Activated T-helper 1 cell treated with anti-CD3 and anti-CD28 coated beads, Interleukin-12 subunit alpha, Interleukin-12 subunit beta, Interleukin-2, Interleukin-4 antibody, amounts not matched to agents 30 ng/mL and 10 ng/mL and 1 ng/mL, durations not matched to agents 14 hours and 24 hours and 36 hours (primary cell): ENCODE data around the gene SLC26A2. TPM values are rescaled to one million over a fixed set of nuclear protein-coding genes. Genes with fewer than 3 reads are reported as not detected.
A peak's percentile ranks its signal among the peaks of the same experiment; 100 is the strongest.

Experiments used
- DNase-seq: peaks from one replicate; pipeline ENCODE4 v3.0.0; 2021; ENCODE audit warnings: low spot score
- H3K27ac Mint-ChIP-seq: one replicate; pipeline ENCODE4 v1.8.0; 2021; ENCODE audit warnings: mild to moderate bottlenecking, mixed read lengths
- H3K27me3 Mint-ChIP-seq: one replicate; pipeline ENCODE4 v1.8.0; 2022; ENCODE audit warnings: mild to moderate bottlenecking, moderate library complexity, mixed read lengths; ENCODE audit not compliant: insufficient read depth
- H3K36me3 Mint-ChIP-seq: one replicate; pipeline ENCODE4 v1.8.0; 2021; ENCODE audit warnings: low read depth, mixed read lengths
- H3K4me1 Mint-ChIP-seq: one replicate; pipeline ENCODE4 v1.8.0; 2021; ENCODE audit warnings: low read depth, mixed read lengths
- H3K4me3 Mint-ChIP-seq: one replicate; pipeline ENCODE4 v1.8.0; 2021; ENCODE audit warnings: mild to moderate bottlenecking, moderate library complexity, mixed read lengths
- H3K9me3 Mint-ChIP-seq: one replicate; pipeline ENCODE4 v1.8.0; 2021; ENCODE audit warnings: mixed read lengths
- intact Hi-C: fragments of 100-400 bp; cut with micrococcal nuclease; formaldehyde crosslinking; loops from one replicate; pipeline ENCODE4 v1.15.1; 2024
- total RNA-seq: library from RNA; stranded (reverse); gene quantifications from 2 replicates; pipeline ENCODE4 v1.2.3, GENCODE V29; 2022

The SLC26A2 gene
- total RNA-seq, 1 donor from 2014 or later: 9.3 TPM

DNA sequence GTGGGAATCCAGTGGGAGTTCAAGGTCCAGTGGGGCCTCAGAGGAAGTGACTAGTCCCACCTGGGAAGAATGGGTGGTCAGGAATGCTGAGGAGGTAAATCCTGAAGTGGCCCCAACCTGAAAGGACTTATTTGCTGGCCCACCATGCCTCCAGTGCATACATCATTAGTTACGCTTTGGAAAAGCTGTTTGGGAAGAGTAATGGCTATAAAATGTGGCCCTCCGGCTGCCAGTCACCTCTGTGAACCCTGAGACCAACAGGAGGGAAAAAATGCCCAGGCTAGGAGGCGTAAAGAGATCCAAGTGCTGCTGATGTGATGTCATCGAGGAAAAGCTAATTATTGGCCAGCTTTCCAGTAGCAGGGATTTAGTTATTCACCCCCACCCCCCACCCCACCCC is 2.7 kb upstream of the SLC26A2 start:
- peaks cover 11% of the 10 kb centered on the region for H3K36me3 Mint-ChIP-seq
- H3K4me3 Mint-ChIP-seq: no peak overlapping the region
- no peak for DNase-seq
- peaks cover 37% of the 10 kb centered on the region for H3K4me1 Mint-ChIP-seq
- no peaks in the 10 kb centered on the region for H3K9me3 Mint-ChIP-seq
- H3K27me3 Mint-ChIP-seq: no peaks in the 10 kb centered on the region
- no peak overlapping the region for H3K27ac Mint-ChIP-seq
- intact Hi-C loops: loop anchor here (10.0 kb wide), 1 partner anchor 613 kb away; the partner anchor contains the start of gene GRPEL2

DNA sequence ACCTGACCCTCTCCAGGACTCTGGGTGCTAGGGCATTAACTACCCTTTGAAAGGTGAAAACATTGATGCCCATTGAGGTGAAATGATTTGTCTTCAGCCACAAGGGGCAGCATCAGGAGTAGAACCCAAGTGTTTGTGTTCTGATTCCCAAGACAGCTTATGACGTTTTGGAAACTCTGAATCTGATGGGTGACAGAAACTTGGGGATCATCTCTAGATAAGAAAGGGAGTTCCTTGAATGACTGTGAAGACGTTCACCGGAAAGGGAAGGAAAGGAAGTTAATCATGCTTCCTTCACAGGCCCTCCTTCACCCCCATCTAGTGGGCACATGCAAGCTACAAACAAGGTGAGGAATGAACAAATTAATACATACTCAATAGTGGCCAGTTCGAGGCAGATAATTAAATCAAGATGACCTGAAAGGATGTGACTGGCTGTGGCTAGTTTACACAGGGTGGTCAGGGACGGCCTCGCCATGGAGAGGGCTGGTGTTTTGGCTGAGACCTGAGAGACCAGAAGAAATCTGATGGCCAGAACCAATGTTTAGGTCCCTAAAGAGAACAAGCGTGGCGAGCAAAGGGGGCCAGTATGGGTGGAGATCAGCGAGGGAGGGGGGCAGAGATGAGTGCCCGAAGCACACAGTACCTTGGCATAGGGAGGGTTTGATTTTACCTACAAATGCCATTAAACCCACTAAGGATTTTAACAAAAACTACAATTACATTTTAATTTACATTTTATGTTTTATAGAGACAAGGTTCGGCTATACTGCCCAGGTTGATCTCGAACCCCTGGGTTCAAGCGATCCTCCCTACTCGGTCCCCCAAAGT is 937 bp upstream of the SLC26A2 start:
- DNase-seq: peak; percentile 38
- intact Hi-C loops: loop anchor here (1.0 to 10.0 kb wide), 12 partner anchors 31 to 741 kb away; partner anchors contain the start of genes CSNK1A1, GRPEL2, HMGXB3 and PCYOX1L
- peak overlapping the region; percentile 100 for H3K27ac Mint-ChIP-seq
- H3K4me3 Mint-ChIP-seq: peak overlapping the region; percentile 95
- H3K9me3 Mint-ChIP-seq: no peaks in the 10 kb centered on the region
- H3K27me3 Mint-ChIP-seq: no peaks in the 10 kb centered on the region
- peaks cover 11% of the 10 kb centered on the region for H3K36me3 Mint-ChIP-seq
- peaks cover 37% of the 10 kb centered on the region for H3K4me1 Mint-ChIP-seq

DNA sequence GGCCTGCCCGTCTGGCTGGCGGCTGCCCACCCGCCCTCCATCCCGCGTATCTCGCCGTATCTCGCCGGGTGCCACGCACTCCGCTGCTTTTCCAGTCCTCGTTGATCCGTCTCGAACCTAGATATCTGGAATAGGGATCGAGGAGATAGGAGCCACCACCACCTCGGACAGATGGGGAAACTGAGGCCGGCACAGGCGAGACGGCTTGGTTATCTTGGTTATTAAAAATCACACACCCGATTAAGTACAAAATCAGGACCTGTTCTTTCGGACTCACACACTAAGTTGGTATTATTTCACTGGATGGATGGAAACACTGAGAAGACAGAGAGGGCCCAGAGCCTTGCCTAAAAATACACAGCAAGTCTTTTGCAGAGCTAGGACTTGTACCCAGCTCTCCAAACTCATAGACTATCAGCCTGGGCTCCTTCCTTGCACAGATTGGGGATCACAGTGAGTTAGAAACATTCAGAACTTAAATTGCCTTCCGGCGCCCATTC is 678 bp downstream of the SLC26A2 start:
- peak overlapping the region; percentile 95 for H3K4me3 Mint-ChIP-seq
- no peak for DNase-seq
- intact Hi-C loops: loop anchor here (2.0 to 5.0 kb wide), 3 partner anchors 30 to 740 kb away; partner anchors contain the start of gene RBM22
- H3K9me3 Mint-ChIP-seq: no peaks in the 10 kb centered on the region
- no peaks in the 10 kb centered on the region for H3K27me3 Mint-ChIP-seq
- H3K27ac Mint-ChIP-seq: peak overlapping the region; percentile 74
- peaks cover 37% of the 10 kb centered on the region for H3K4me1 Mint-ChIP-seq
- peaks cover 11% of the 10 kb centered on the region for H3K36me3 Mint-ChIP-seq

DNA sequence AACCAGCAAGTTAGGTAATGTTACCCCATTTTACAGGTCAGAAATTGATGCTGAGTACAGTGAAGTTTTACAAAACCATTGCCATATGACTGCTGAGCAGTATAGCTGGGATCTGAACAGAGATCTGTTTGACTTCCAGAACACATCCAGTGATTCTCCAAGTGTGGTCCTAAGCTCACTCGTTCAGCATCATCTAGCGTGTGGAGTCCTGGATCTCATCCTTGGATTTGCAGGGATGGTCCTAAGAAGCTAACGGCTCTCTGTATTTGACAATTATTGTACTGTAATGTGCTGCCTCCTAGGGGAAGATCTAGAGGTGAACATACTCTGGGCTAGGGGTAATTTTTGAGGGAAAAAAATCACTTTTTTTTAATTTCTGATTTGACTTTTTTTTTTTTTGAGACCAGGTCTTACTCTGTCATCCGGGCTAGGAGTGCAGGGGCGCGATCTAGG is 1.4 kb downstream of the SLC26A2 start:
- Mint-ChIP-seq H3K27ac (no peak overlapping the region), H3K27me3 (no peaks in the 10 kb centered on the region), H3K4me1 (peaks cover 37% of the 10 kb centered on the region), H3K36me3 (peaks cover 11% of the 10 kb centered on the region), H3K4me3 (peak overlapping the region; percentile 95), H3K9me3 (no peaks in the 10 kb centered on the region)
- intact Hi-C loops: loop anchor here (1.0 to 5.0 kb wide), 4 partner anchors 29 to 739 kb away; partner anchors contain the start of gene RBM22
- DNase-seq: no peak

DNA sequence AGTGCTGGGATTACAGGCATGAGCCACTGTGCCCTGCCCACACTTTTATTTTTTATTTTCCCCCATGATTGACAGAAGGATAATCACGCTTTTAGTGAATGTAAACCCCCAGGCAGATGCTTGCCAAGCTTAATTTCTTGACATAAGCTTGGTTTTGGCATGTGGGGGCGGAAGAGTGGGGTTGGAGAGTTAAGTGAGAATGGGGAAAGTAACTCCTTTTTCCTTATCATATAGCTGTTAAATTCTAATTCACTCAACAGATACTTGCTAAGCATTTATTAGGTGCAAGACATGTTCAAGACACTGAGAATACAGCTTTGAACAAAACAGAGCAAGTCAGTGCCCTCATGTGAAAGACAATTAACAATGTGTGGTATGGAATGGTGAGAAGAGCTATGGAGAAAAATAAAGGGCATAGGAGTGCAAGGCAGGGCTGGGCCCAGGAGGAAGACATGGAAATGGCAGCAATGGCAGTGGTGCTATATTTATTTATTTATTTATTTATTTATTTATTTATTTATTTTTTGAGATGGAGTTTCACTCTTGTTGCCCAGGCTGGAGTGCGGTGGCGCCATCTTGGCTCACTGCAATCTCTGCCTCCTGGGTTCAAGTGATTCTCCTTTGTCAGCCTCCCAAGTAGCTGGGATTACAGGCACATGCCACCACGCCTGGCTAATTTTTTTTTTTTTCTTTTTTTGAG is 2.2 kb downstream of the SLC26A2 start:
- peaks cover 11% of the 10 kb centered on the region for H3K36me3 Mint-ChIP-seq
- no peak for DNase-seq
- peaks cover 37% of the 10 kb centered on the region for H3K4me1 Mint-ChIP-seq
- H3K9me3 Mint-ChIP-seq: no peaks in the 10 kb centered on the region
- intact Hi-C loops: loop anchor here (1.0 to 5.0 kb wide), 2 partner anchors 128 to 295 kb away; no protein-coding TSS in a partner anchor
- no peaks in the 10 kb centered on the region for H3K27me3 Mint-ChIP-seq
- H3K27ac Mint-ChIP-seq: no peak overlapping the region
- H3K4me3 Mint-ChIP-seq: peak overlapping the region; percentile 95

DNA sequence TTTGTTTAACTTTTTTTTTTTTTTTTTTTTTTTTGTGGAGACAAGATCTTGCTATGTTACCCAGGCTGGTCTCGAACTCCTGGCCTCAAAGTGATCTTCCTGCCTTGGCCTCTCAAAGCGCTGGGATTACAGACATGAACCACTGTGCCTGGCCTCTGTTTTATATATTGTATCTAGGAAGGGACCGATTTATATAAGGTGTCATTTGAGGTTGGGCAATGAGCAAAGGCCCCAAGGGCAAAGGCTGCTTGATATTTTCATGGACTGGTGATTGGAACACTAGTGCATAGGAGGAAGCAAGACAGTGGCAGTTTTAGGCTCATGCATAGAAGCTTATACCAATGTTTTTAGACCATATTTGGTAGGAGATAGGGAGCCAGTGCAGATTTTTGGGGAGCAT is 3.2 kb downstream of the SLC26A2 start:
- Mint-ChIP-seq H3K4me3 (no peak overlapping the region), H3K36me3 (peaks cover 11% of the 10 kb centered on the region), H3K4me1 (peaks cover 36% of the 10 kb centered on the region), H3K9me3 (no peaks in the 10 kb centered on the region), H3K27me3 (no peaks in the 10 kb centered on the region), H3K27ac (no peak overlapping the region)
- intact Hi-C loops: loop anchor here (5.0 kb wide), 1 partner anchor 296 kb away; no protein-coding TSS in a partner anchor
- DNase-seq: no peak

DNA sequence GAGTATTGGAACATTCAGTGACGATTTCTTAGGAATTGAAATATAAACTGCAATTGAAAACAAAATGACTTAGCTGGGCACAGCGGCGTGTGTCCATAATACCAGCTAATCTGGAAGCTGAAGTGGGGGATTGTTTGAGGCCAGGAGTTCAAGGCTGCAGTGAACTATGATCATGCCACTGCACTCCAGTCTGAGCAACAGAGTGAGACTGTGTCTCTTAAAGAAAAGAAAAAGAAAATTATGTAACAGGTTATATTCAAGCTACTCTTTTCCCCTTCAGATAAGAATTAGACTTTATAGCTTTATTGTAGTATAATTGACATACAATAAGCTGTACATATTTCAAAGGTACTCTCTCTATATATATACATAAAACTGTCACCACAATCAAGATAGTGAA is 6.4 kb downstream of the SLC26A2 start:
- Mint-ChIP-seq H3K4me1 (peaks cover 9% of the 10 kb centered on the region), H3K27me3 (no peaks in the 10 kb centered on the region), H3K9me3 (no peaks in the 10 kb centered on the region), H3K36me3 (peaks cover 6% of the 10 kb centered on the region), H3K27ac (no peak overlapping the region), H3K4me3 (no peak overlapping the region)
- intact Hi-C loops: no loop called here
- no peak for DNase-seq

DNA sequence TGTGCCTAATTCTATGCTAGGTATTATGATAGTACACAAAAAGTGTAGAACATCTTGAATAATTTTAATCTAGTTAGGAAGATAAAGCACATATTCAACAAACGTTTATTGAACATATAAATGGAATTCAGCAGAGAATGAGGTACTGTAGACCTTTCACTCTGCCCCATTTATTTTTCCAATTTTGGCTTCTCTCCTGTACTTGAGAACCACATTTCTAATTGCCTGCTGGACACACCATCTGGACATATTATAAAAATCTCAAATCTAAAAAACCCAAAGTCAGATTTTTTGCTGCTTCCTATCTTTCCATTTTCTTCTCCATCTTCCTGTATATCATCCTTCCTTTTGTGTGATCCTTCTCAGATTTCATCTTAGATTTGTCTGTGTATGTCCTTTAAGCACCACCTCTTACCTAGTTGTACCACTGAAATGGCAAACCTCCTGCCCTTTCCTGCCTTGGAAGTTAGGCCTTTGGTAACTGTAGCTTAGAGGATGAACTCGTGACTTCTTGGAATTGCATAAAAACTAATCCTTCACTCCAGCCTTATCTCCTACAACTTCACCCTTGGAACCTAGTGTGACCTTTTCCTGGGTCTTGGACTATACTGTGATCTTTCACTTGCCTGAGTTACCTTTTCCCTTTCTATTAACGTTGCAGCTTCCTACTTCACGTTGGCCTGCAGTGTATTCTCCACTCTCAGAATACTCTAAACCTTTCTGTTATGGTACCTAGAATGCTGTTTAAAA is 8.8 kb downstream of the SLC26A2 start:
- no peak for DNase-seq
- Mint-ChIP-seq H3K27me3 (no peaks in the 10 kb centered on the region), H3K27ac (no peak overlapping the region), H3K4me1 (no peaks in the 10 kb centered on the region), H3K36me3 (peaks cover 6% of the 10 kb centered on the region), H3K4me3 (no peak overlapping the region), H3K9me3 (no peaks in the 10 kb centered on the region)
- intact Hi-C loops: no loop called here

DNA sequence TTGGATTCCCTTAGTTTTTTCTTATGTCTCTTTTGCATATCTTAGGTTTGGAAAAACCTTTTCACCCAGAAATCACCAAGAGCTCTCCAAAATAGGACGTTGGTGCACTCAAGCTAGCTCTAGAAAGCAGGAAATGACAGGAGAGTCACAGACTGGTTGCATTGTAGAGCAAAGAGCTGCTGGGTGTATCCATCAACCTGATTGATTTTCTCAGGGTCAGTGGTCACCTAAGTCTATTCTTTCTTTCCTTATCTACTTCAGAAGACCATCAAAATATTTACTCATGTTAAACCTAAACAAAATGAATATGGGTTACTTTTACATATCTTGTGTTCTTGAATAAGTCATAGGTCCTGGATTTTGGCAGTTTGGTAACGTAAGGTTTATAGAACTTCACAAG is 14.9 kb downstream of the SLC26A2 start:
- Mint-ChIP-seq H3K36me3 (peaks cover 22% of the 10 kb centered on the region), H3K9me3 (no peaks in the 10 kb centered on the region), H3K27ac (no peak overlapping the region), H3K4me1 (no peaks in the 10 kb centered on the region), H3K4me3 (no peak overlapping the region), H3K27me3 (no peaks in the 10 kb centered on the region)
- no peak for DNase-seq
- intact Hi-C loops: no loop called here

DNA sequence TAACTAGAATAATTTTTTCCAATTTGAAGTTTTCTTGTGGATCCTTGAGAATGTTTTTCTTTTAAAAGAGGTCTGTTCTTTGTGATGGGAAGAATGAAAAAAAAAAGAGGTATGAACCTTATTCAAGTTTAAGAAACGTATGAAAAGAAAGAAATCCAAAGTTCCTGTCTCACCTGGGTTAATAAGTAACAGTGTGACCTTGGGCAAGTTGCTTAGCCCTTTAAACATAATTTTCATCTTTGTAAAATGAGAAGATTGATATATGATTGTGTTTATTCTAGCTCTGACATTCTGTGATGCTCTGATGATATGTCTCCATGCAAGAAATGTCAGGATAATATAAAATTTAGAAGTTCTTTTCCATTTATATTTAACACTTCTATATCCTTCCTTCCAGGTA is 19.3 kb downstream of the SLC26A2 start:
- no peaks in the 10 kb centered on the region for H3K9me3 Mint-ChIP-seq

DNA sequence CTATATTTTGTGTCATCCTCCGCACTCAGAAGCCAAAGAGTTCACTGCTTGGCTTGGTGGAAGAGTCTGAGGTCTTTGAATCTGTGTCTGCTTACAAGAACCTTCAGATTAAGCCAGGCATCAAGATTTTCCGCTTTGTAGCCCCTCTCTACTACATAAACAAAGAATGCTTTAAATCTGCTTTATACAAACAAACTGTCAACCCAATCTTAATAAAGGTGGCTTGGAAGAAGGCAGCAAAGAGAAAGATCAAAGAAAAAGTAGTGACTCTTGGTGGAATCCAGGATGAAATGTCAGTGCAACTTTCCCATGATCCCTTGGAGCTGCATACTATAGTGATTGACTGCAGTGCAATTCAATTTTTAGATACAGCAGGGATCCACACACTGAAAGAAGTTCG is 20.6 kb downstream of the SLC26A2 start:
- Mint-ChIP-seq H3K27ac (no peak overlapping the region), H3K36me3 (peaks cover 23% of the 10 kb centered on the region), H3K4me3 (no peak overlapping the region), H3K4me1 (no peaks in the 10 kb centered on the region), H3K9me3 (no peaks in the 10 kb centered on the region), H3K27me3 (peaks cover 2% of the 10 kb centered on the region)
- no peak for DNase-seq
- intact Hi-C loops: no loop called here

More for the DNA sequence above, 19.3 kb downstream of the SLC26A2 start:
- DNase-seq: no peak
- Mint-ChIP-seq H3K27me3 (no peaks in the 10 kb centered on the region), H3K27ac (no peak overlapping the region), H3K4me3 (no peak overlapping the region), H3K4me1 (no peaks in the 10 kb centered on the region), H3K36me3 (peaks cover 25% of the 10 kb centered on the region)
- intact Hi-C loops: no loop called here

DNA sequence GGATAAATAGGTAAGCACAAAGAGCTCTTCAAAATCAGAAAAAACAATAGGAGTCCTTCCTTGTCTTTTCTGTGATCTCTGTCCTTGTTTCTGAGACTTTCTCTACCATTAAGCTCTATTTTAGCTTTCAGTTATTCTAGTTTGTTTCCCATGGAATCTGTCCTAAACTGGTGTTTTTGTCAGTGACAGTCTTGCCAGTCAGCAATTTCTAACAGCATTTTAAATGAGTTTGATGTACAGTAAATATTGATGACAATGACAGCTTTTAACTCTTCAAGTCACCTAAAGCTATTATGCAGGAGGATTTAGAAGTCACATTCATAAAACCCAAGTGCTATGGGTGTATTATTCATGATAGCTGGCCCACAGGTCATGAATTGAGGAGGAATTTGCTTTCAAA is 21.9 kb downstream of the SLC26A2 start:
- peaks cover 2% of the 10 kb centered on the region for H3K27me3 Mint-ChIP-seq
- no peak overlapping the region for H3K27ac Mint-ChIP-seq

More for the DNA sequence above, 21.9 kb downstream of the SLC26A2 start:
- intact Hi-C loops: no loop called here
- H3K36me3 Mint-ChIP-seq: peaks cover 20% of the 10 kb centered on the region
- no peaks in the 10 kb centered on the region for H3K4me1 Mint-ChIP-seq
- no peak overlapping the region for H3K4me3 Mint-ChIP-seq
- DNase-seq: no peak
- no peaks in the 10 kb centered on the region for H3K9me3 Mint-ChIP-seq
